ENCODE data around the gene UGP2. TPM values are rescaled to one million over a fixed set of nuclear protein-coding genes. Genes with fewer than 3 reads are reported as not detected.

Gene UGP2
- total and polyA plus RNA-seq, 2 donors (not counting 1 experiment from before 2014, with no cell fraction given), result 19.1 to 68.8 TPM

GRCh38 chr2:63843093-63843492 lies 1.4 kb downstream of the UGP2 start:
- no peaks in the 10 kb centered on the region for H3K27me3 Mint-ChIP-seq
- ATAC-seq (ENCODE audit: low read depth) (no peak), DNase-seq (no peak)
- H3K27me3 ChIP-seq (replicated peaks in 1 of 4; ENCODE audit: control extremely low read depth in 1 of 4, control insufficient read depth in 3 of 4, insufficient read depth in 4 of 4, low read length in 3 of 4), result no peaks in the 10 kb centered on the region
- H3K27ac ChIP-seq (ENCODE audit: low read length in 2 of 2), result no peak overlapping the region
- POLR2A ChIA-PET, result no interaction called here
- peaks cover 24% of the 10 kb centered on the region for H4K20me1 ChIP-seq (ENCODE audit: control insufficient read depth, insufficient read depth, low read length, poor library complexity, severe bottlenecking)
- peaks cover 19 to 20% of the 10 kb centered on the region in 2 donors for H3K4me1 ChIP-seq (ENCODE audit: control insufficient read depth in 2 of 2, insufficient read depth in 2 of 2, low read length in 2 of 2)
- H3K9me3 ChIP-seq (ENCODE audit: control extremely low read depth in 1 of 3, control insufficient read depth in 2 of 3, insufficient read depth in 1 of 3, low read length in 2 of 3), result no peaks in the 10 kb centered on the region
- H3K79me2 ChIP-seq (ENCODE audit: control insufficient read depth, insufficient read depth, low read length), result peaks cover 73% of the 10 kb centered on the region
- peaks cover 62% of the 10 kb centered on the region for H3K4me1 Mint-ChIP-seq
- H2AFZ ChIP-seq (ENCODE audit: insufficient read depth, low read depth, low read length, poor library complexity, severe bottlenecking), result peak overlapping the region; percentile 95
- peak overlapping the region; percentile 88 for H3K4me2 ChIP-seq (replicated peaks; ENCODE audit: low read depth, low read length, poor library complexity, severe bottlenecking)
- H3K36me3 ChIP-seq (replicated peaks in 1 of 2; ENCODE audit: control extremely low read depth in 1 of 2, control insufficient read depth in 1 of 2, extremely low read depth in 1 of 2, insufficient read depth in 2 of 2, low read length in 1 of 2), result peaks cover 0 to 3% of the 10 kb centered on the region in 2 experiments
- TF ChIP-seq CTCF (IDR thresholded peaks at IDR 0.05) (no peak), EZH2 (IDR thresholded peaks at IDR 0.05; ENCODE audit: borderline replicate concordance, insufficient read depth, low read depth, low read length, poor library complexity, severe bottlenecking) (no peak)
- peak overlapping the region; percentile 95 for H3K9ac ChIP-seq (ENCODE audit: low read length)
- CTCF ChIA-PET, result interaction anchor here (1.3 to 7.6 kb wide), 3 partner anchors 18 to 144 kb away, joined by 3 to 60 read pairs (median 6); no protein-coding TSS in a partner anchor
- H3K27ac Mint-ChIP-seq, result no peak overlapping the region
- H3K4me3 Mint-ChIP-seq, result peak overlapping the region; percentile 98
- no CpG with 5 or more reads among the region's 8 CpGs for WGBS (ENCODE audit: insufficient coverage)
- intact Hi-C loops (cut with micrococcal nuclease), result loop anchor here (2.0 to 10.0 kb wide), 5 partner anchors 18 to 1648 kb away; partner anchors contain the start of genes ACTR2, B3GNT2, PELI1 and VPS54
- no peaks in the 10 kb centered on the region for H3K9me3 Mint-ChIP-seq (ENCODE audit: insufficient read depth)
- no peak overlapping the region for H3K4me3 ChIP-seq (ENCODE audit: control extremely low read depth in 1 of 5, extremely low read depth in 1 of 5, insufficient read depth in 1 of 5, low read depth in 2 of 5, low read length in 4 of 5)

GRCh38 chr2:63843791-63844190 lies 2.1 kb downstream of the UGP2 start:
- no peak overlapping the region for H3K4me3 Mint-ChIP-seq
- intact Hi-C loops (cut with micrococcal nuclease), result loop anchor here (2.0 to 10.0 kb wide), 5 partner anchors 17 to 1649 kb away; partner anchors contain the start of genes ACTR2, B3GNT2, PELI1 and VPS54
- CTCF ChIA-PET, result interaction anchor here (7.6 kb wide), 1 partner anchor 17 kb away, joined by 60 read pairs; no protein-coding TSS in a partner anchor
- Histone ChIP-seq H4K20me1 (ENCODE audit: control insufficient read depth, insufficient read depth, low read length, poor library complexity, severe bottlenecking) (peaks cover 24% of the 10 kb centered on the region), H3K9me3 (ENCODE audit: control extremely low read depth in 1 of 3, control insufficient read depth in 2 of 3, insufficient read depth in 1 of 3, low read length in 2 of 3) (no peaks in the 10 kb centered on the region), H3K9ac (ENCODE audit: low read length) (no peak overlapping the region), H3K27me3 (replicated peaks in 1 of 4; ENCODE audit: control extremely low read depth in 1 of 4, control insufficient read depth in 3 of 4, insufficient read depth in 4 of 4, low read length in 3 of 4) (no peaks in the 10 kb centered on the region), H3K4me2 (replicated peaks; ENCODE audit: low read depth, low read length, poor library complexity, severe bottlenecking) (no peak overlapping the region), H3K27ac (ENCODE audit: low read length in 2 of 2) (no peak overlapping the region), H3K4me1 (ENCODE audit: control insufficient read depth in 2 of 2, insufficient read depth in 2 of 2, low read length in 2 of 2) (peaks cover 19 to 20% of the 10 kb centered on the region in 2 donors), H3K36me3 (replicated peaks in 1 of 2; ENCODE audit: control extremely low read depth in 1 of 2, control insufficient read depth in 1 of 2, extremely low read depth in 1 of 2, insufficient read depth in 2 of 2, low read length in 1 of 2) (peaks cover 0 to 3% of the 10 kb centered on the region in 2 experiments), H3K79me2 (ENCODE audit: control insufficient read depth, insufficient read depth, low read length) (peaks cover 80% of the 10 kb centered on the region), H2AFZ (ENCODE audit: insufficient read depth, low read depth, low read length, poor library complexity, severe bottlenecking) (no peak overlapping the region), H3K4me3 (ENCODE audit: control extremely low read depth in 1 of 5, extremely low read depth in 1 of 5, insufficient read depth in 1 of 5, low read depth in 2 of 5, low read length in 4 of 5) (no peak overlapping the region)
- TF ChIP-seq EZH2 (IDR thresholded peaks at IDR 0.05; ENCODE audit: borderline replicate concordance, insufficient read depth, low read depth, low read length, poor library complexity, severe bottlenecking) (no peak), CTCF (IDR thresholded peaks at IDR 0.05) (no peak)
- no CpG with 5 or more reads among the region's 2 CpGs for WGBS (ENCODE audit: insufficient coverage)
- no peaks in the 10 kb centered on the region for H3K9me3 Mint-ChIP-seq (ENCODE audit: insufficient read depth)
- no peak for DNase-seq
- POLR2A ChIA-PET, result no interaction called here
- H3K27ac Mint-ChIP-seq, result no peak overlapping the region
- ATAC-seq (ENCODE audit: low read depth), result no peak
- peaks cover 64% of the 10 kb centered on the region for H3K4me1 Mint-ChIP-seq
- no peaks in the 10 kb centered on the region for H3K27me3 Mint-ChIP-seq

Measured in B cell (primary cell).